T47D (cell line): ENCODE data around the gene MPPE1.
A peak's percentile ranks its signal among the peaks of the same experiment; 100 is the strongest.
"Not testable (repeated sequence)": the region's sequence is repeated elsewhere in the genome, so short reads cannot be mapped to it uniquely, and the experiment has no call there.

Source experiments
- DNase-seq, 2 experiments: peaks; one replicate each; pipeline versions ENCODE4 v3.0.0 to v3.0.0-alpha.2; 2011 to 2012; ENCODE audit warnings: low read depth in 1 of 2, low spot score in 1 of 2
- JUND ChIP-seq: IDR thresholded peaks from 2 replicates; pipeline ENCODE4 v1.6.1; 2012; ENCODE audit warnings: low read depth
- in situ Hi-C: cut with HindIII; loops from 2 replicates; pipeline ENCODE4 v1.10.0; 2016; ENCODE audit warnings: low sequenced_read_pairs, low pct_unique_long_range_greater_than_20kb

The MPPE1 gene

GRCh38 chr18:11944786-11945185 lies 36.7 kb upstream of the MPPE1 start:
- in situ Hi-C loops: no loop called here
- DNase-seq: no peak
- TF ChIP-seq JUND: no peak

GRCh38 chr18:11944252-11944651 lies 36.1 kb upstream of the MPPE1 start:
- in situ Hi-C loops: no loop called here
- TF ChIP-seq JUND: no peak
- no peak for DNase-seq

DNA sequence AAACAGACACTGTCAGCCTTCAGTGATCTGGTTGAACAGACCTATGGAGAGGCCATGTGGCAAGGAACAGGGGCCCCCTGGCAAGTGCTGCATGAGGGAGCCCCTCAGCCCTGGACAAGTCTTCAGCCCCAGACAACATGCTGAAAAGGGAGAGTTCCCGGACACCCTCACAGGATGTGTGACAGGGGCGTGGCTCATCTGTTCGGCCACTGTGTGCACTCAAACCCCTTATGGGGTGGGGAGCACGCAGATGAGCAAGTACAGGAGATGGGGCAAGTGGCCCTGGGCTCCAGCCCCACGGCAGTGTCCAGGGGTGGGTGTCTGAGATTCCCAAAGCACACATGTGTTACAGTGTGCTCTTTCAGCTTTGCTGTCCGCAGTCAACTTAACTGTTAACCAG lies 35.4 kb upstream of the MPPE1 start:
- TF ChIP-seq JUND: no peak
- no peak for DNase-seq
- in situ Hi-C loops: no loop called here

DNA sequence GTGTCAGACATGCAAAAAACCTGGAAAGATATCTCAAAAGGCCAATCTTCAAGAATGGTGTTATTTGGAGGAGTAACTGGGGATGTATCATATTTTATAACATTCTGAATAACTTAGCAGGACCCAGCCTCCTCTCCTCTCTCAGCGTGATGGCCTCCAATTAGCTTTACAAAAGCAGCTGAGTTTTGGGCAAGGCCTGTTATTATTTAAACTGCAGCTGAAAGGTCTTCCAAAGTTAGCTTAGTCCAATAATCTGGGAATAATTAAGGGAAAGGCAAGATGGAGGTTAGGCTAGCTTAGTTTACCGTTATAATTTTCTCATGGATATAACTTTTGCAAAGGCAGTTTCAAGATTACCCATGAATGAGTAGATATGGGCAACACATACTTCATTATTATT lies 32.8 kb upstream of the MPPE1 start:
- no peak for TF ChIP-seq JUND
- in situ Hi-C loops: no loop called here
- DNase-seq: no peak

- peak; percentile 56 to 74 for DNase-seq
- in situ Hi-C loops: no loop called here
- TF ChIP-seq JUND: no peak
These were observed 29.9 kb upstream of the MPPE1 start for GRCh38 chr18:11937874-11938478.

GRCh38 chr18:11932393-11932792 lies 24.3 kb upstream of the MPPE1 start:
- in situ Hi-C loops: no loop called here
- no peak for DNase-seq
- no peak for TF ChIP-seq JUND

- DNase-seq: no peak
- no peak for TF ChIP-seq JUND
- in situ Hi-C loops: no loop called here
These were observed 19.4 kb upstream of the MPPE1 start for GRCh38 chr18:11927497-11927896.

GRCh38 chr18:11925800-11926481 lies 17.8 kb upstream of the MPPE1 start:
- no peak for DNase-seq
- in situ Hi-C loops: no loop called here
- TF ChIP-seq JUND: no peak

GRCh38 chr18:11923450-11923849 lies 15.3 kb upstream of the MPPE1 start:
- TF ChIP-seq JUND: no peak
- in situ Hi-C loops: no loop called here
- DNase-seq: no peak

DNA sequence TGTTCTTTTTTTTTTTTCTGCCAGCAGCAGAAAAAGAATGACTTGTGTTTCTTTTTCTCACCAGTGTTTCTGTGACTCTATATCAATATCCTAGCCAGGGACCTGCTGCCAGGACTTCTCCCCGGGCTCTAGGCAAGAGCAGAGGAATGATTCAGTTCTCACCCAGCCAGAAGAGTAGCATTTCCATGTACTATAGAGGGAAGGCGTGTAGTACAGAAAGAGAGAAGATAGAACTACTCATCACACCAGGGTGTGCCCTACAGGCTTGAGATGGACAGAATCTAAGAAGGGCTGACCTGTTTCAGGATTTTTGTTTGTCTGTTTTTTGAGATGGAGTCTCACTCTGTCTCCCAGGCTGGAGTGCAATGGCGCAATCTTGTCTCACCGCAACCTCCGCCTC lies 11.4 kb upstream of the MPPE1 start:
- in situ Hi-C loops, DNase-seq: not testable (repeated sequence)

DNA sequence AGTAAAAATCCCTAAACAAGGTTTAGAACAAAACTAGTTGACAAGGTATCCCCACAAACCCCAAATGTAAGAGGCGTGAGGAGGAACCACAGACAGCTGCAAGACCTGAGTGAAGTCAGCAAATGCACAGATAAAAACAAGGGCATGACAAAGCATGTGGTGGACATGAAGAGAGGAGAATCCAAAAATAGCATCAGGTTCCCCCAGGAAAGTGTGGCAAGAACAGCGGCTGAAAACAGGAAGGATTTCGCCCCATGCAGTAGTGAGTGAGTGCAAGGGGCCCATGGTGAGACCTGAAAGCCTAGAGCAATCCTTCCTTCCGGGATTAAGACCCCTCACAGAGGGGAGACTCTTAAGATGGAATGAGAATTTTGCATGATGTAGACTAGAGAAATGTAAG lies 8.8 kb upstream of the MPPE1 start:
- in situ Hi-C loops, DNase-seq: not testable (repeated sequence)

DNA sequence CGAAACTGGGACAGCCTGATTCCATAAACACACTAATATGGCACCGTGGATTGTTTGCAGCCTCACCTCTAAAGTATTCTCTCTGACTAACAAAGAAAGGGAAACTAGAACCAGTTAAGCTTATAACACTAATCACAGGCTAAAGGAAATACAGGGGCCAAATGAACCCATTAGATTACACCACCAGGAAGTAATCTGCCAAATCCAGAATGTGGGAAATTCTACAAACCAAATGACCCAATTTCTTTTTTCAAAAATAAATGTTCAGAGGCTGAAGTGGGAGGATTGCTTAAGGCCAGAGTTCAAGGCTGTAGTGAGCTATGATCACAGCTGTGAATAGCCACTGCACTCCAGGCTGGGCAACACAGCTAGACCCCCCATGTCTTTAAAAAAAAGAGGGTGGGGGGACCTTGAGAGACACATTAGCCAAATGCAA lies 1.5 kb upstream of the MPPE1 start:
- in situ Hi-C loops: no loop called here
- DNase-seq: no peak
- TF ChIP-seq JUND: no peak

DNA sequence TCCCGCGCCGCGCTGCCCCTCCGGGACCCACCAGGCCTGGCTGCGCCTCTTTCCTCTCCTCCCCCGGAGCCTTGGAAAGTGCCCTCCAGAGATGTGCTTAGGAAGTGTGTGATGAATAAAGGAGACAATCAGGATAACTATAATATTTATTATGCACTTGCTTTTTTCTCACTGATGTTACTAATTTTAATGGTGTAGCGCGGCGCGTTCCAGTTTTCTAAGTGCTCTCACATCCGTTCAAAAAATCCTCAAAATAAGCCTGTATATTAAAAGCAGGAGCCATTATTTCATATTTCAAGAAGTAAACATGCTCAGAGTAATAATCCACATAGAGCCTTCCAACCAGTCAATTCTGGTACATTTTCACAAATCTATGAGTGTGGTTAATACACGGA lies 941 bp upstream of the MPPE1 start:
- no peak for TF ChIP-seq JUND
- in situ Hi-C loops: no loop called here
- DNase-seq: no peak
